Thoracic aorta (tissue), 2 donors: Measurements from ENCODE around the gene IQCB1. TPM values are rescaled to one million over a fixed set of nuclear protein-coding genes. Genes with fewer than 3 reads are reported as not detected.
A peak's percentile ranks its signal among the peaks of the same experiment; 100 is the strongest.

Experiments
- ATAC-seq: fragments of 150-250 bp; one replicate; pipeline ENCODE4 v1.8.0; 2017; ENCODE audit warnings: low read depth; ENCODE audit not compliant: insufficient number of reproducible peaks, low FRiP score
- DNase-seq: peaks from one replicate; pipeline ENCODE4 v3.0.0-alpha.2; 2020; ENCODE audit warnings: low spot score
- H3K27ac ChIP-seq, 2 donors: fragments of 200-600 bp; sonication (generic); 1 replicate in 1 of 2; 2 replicates in 1 of 2; pipeline ENCODE4 v1.5.1; 2016; ENCODE audit warnings: mild to moderate bottlenecking in 2 of 2, moderate library complexity in 2 of 2
- H3K27me3 ChIP-seq: fragments of 200-600 bp; sonication (generic); replicated peaks from 2 replicates; pipeline ENCODE4 v1.6.0; 2016; ENCODE audit warnings: mild to moderate bottlenecking; ENCODE audit not compliant: insufficient read depth
- H3K36me3 ChIP-seq: fragments of 200-600 bp; sonication (generic); one replicate; pipeline ENCODE4 v1.5.1; 2016
- H3K4me1 ChIP-seq, 2 donors: fragments of 200-600 bp; sonication (generic); 1 replicate in 1 of 2; 2 replicates in 1 of 2; pipeline versions ENCODE4 v1.5.1 to v1.6.0; 2016; ENCODE audit warnings: low read depth in 2 of 2, mild to moderate bottlenecking in 1 of 2; ENCODE audit not compliant: control insufficient read depth in 1 of 2
- H3K4me3 ChIP-seq: fragments of 200-600 bp; sonication (generic); 2 replicates; pipeline ENCODE4 v1.5.1; 2016; ENCODE audit warnings: mild to moderate bottlenecking
- H3K9me3 ChIP-seq: fragments of 200-600 bp; sonication (generic); 2 replicates; pipeline ENCODE4 v1.5.1; 2016
- CTCF ChIP-seq: fragments of 200-600 bp; sonication (generic); IDR thresholded peaks from one replicate; pipeline ENCODE4 v1.5.1; 2019; ENCODE audit warnings: antibody characterized with exemption
- total RNA-seq, 2 donors: library from RNA; depleted of rRNA; stranded (reverse); fragments of >200 nt; gene quantifications; one replicate each; pipeline versions ENCODE4 v1.1.0 to v1.2.3, GENCODE V29; 2016

Gene IQCB1
- total RNA-seq, 2 donors from 2014 or later = 19.3 to 28.4 TPM

GRCh38 chr3:121844892-121845291 lies 10.0 kb upstream of the IQCB1 start:
- Histone ChIP-seq H3K9me3 (no peaks in the 10 kb centered on the region), H3K4me1 (no peaks in the 10 kb centered on the region), H3K4me3 (no peak overlapping the region), H3K36me3 (no peaks in the 10 kb centered on the region), H3K27me3 (no peaks in the 10 kb centered on the region), H3K27ac (no peak overlapping the region)
- TF ChIP-seq CTCF = no peak
- ATAC-seq (no peak), DNase-seq (no peak)

GRCh38 chr3:121839962-121840361 lies 5.1 kb upstream of the IQCB1 start:
- no peak for TF ChIP-seq CTCF
- Histone ChIP-seq H3K27ac (no peak overlapping the region), H3K36me3 (no peaks in the 10 kb centered on the region), H3K27me3 (no peaks in the 10 kb centered on the region), H3K9me3 (no peaks in the 10 kb centered on the region), H3K4me3 (no peak overlapping the region), H3K4me1 (peaks cover 0 to 8% of the 10 kb centered on the region in 2 donors)
- DNase-seq (no peak), ATAC-seq (no peak)

- no peaks in the 10 kb centered on the region for H3K27me3 ChIP-seq
- peaks cover 4 to 23% of the 10 kb centered on the region in 2 donors for H3K4me1 ChIP-seq
- ATAC-seq (no peak), DNase-seq (no peak)
- no peak overlapping the region for H3K27ac ChIP-seq
- TF ChIP-seq CTCF = no peak
- H3K36me3 ChIP-seq = peaks cover 3% of the 10 kb centered on the region
- H3K4me3 ChIP-seq = peak overlapping the region; percentile 88
- H3K9me3 ChIP-seq = no peaks in the 10 kb centered on the region
These were observed 1.6 kb upstream of the IQCB1 start for GRCh38 chr3:121836481-121836880.

GRCh38 chr3:121836064-121836463 lies 1.2 kb upstream of the IQCB1 start:
- ATAC-seq = no peak
- no peak for TF ChIP-seq CTCF
- H3K4me3 ChIP-seq = peak overlapping the region; percentile 88
- peaks cover 4 to 23% of the 10 kb centered on the region in 2 donors for H3K4me1 ChIP-seq
- H3K27ac ChIP-seq = no peak overlapping the region
- H3K9me3 ChIP-seq = no peaks in the 10 kb centered on the region
- H3K36me3 ChIP-seq = peaks cover 3% of the 10 kb centered on the region
- H3K27me3 ChIP-seq = no peaks in the 10 kb centered on the region
- no peak for DNase-seq

- peak; percentile 10 for ATAC-seq
These were observed 573 bp upstream of the IQCB1 start for GRCh38 chr3:121835465-121835801.

More at GRCh38 chr3:121835465-121835801, 573 bp upstream of the IQCB1 start:
- TF ChIP-seq CTCF = no peak
- Histone ChIP-seq H3K27ac (peak overlapping the region; percentile 33 to 74), H3K27me3 (no peaks in the 10 kb centered on the region), H3K9me3 (no peaks in the 10 kb centered on the region), H3K36me3 (peaks cover 3% of the 10 kb centered on the region), H3K4me3 (peak overlapping the region; percentile 88), H3K4me1 (peaks cover 4 to 23% of the 10 kb centered on the region in 2 donors)
- no peak for DNase-seq
